Measurements from ENCODE around the gene RNF149. TPM values are rescaled to one million over a fixed set of nuclear protein-coding genes. Genes with fewer than 3 reads are reported as not detected.
A peak's percentile ranks its signal among the peaks of the same experiment; 100 is the strongest.
"Not testable (repeated sequence)": the region's sequence is repeated elsewhere in the genome, so short reads cannot be mapped to it uniquely, and the experiment has no call there.

The RNF149 gene
- total RNA-seq, 4 donors from 2014 or later = 29.0 to 78.6 (median 44.4) TPM

- H3K4me1 ChIP-seq, H3K27ac ChIP-seq, H3K4me3 ChIP-seq, H3K9me3 ChIP-seq, ATAC-seq, H3K36me3 ChIP-seq, H3K27me3 ChIP-seq: not testable (repeated sequence)
- WGBS, 2 donors (ENCODE audit: low coverage in 1 of 2) = 75 to 76% methylated on average over 4 of the region's 4 CpGs
These were observed 64.1 kb downstream of the RNF149 start for GRCh38 chr2:101244373-101244772.

GRCh38 chr2:101241158-101241557 is 67.3 kb downstream of the RNF149 start:
- Histone ChIP-seq H3K27me3 (no peaks in the 10 kb centered on the region), H3K4me1 (no peaks in the 10 kb centered on the region), H3K9me3 (no peaks in the 10 kb centered on the region), H3K27ac (no peak overlapping the region), H3K36me3 (no peaks in the 10 kb centered on the region), H3K4me3 (no peak overlapping the region)
- 55 to 74% methylated on average over 4 to 5 of the region's 5 CpGs for WGBS, 2 donors (ENCODE audit: low coverage in 1 of 2)
- TF ChIP-seq POLR2AphosphoS5 (IDR thresholded peaks at IDR 0.05) (no peak), EP300 (IDR thresholded peaks at IDR 0.05) (no peak), CTCF (IDR thresholded peaks at IDR 0.05) (no peak), POLR2A (IDR thresholded peaks at IDR 0.05) (no peak)
- ATAC-seq = no peak

GRCh38 chr2:101240694-101241093 is 67.8 kb downstream of the RNF149 start:
- not testable (repeated sequence) for H3K4me3 ChIP-seq, H3K9me3 ChIP-seq, H3K27me3 ChIP-seq, H3K4me1 ChIP-seq, ATAC-seq, H3K36me3 ChIP-seq, H3K27ac ChIP-seq
- peak in 2 of 4 experiments; percentile 10 to 27 for TF ChIP-seq CTCF (IDR thresholded peaks at IDR 0.05)
- WGBS, 2 donors (ENCODE audit: low coverage in 1 of 2) = 19 to 33% methylated on average over 2 of the region's 2 CpGs

- H3K9me3 ChIP-seq, H3K27me3 ChIP-seq, H3K4me1 ChIP-seq, H3K36me3 ChIP-seq, H3K4me3 ChIP-seq, H3K27ac ChIP-seq, ATAC-seq: not testable (repeated sequence)
- 63 to 71% methylated on average over 2 of the region's 2 CpGs for WGBS, 2 donors (ENCODE audit: low coverage in 1 of 2)
These were observed 68.8 kb downstream of the RNF149 start for GRCh38 chr2:101239760-101240118.

- ATAC-seq = no peak
- Histone ChIP-seq H3K4me3 (no peak overlapping the region), H3K36me3 (no peaks in the 10 kb centered on the region), H3K27me3 (no peaks in the 10 kb centered on the region), H3K9me3 (no peaks in the 10 kb centered on the region), H3K27ac (no peak overlapping the region), H3K4me1 (no peaks in the 10 kb centered on the region)
- WGBS, 2 donors (ENCODE audit: low coverage in 1 of 2) = 76 to 85% methylated on average over 9 to 12 of the region's 12 CpGs
- no peak for TF ChIP-seq POLR2AphosphoS5 (IDR thresholded peaks at IDR 0.05)
These were observed 69.4 kb downstream of the RNF149 start for GRCh38 chr2:101238930-101239759.

- not testable (repeated sequence) for H3K27ac ChIP-seq, H3K9me3 ChIP-seq, H3K4me1 ChIP-seq, H3K36me3 ChIP-seq, ATAC-seq, H3K4me3 ChIP-seq, H3K27me3 ChIP-seq
- 62 to 68% methylated on average over 3 to 5 of the region's 5 CpGs for WGBS, 2 donors (ENCODE audit: low coverage in 1 of 2)
These were observed 70.6 kb downstream of the RNF149 start for GRCh38 chr2:101237944-101238343.

GRCh38 chr2:101235956-101236355 is 72.5 kb downstream of the RNF149 start:
- H3K4me1 ChIP-seq, H3K4me3 ChIP-seq, H3K27me3 ChIP-seq, H3K9me3 ChIP-seq, ATAC-seq, H3K27ac ChIP-seq, H3K36me3 ChIP-seq: not testable (repeated sequence)
- 88% methylated on average over 1 of the region's 1 CpG; no CpG with 5 or more reads in 1 of the 2 donors for WGBS, 2 donors (ENCODE audit: low coverage in 1 of 2)
